SK-MEL-5 (cell line): ENCODE results near the gene SLC28A2. TPM values are rescaled to one million over a fixed set of nuclear protein-coding genes. Genes with fewer than 3 reads are reported as not detected.
"Not testable (repeated sequence)": the region's sequence is repeated elsewhere in the genome, so short reads cannot be mapped to it uniquely, and the experiment has no call there.

ENCODE experiments used
- DNase-seq: peaks from one replicate; pipeline ENCODE4 v3.0.0-alpha.2; 2016; ENCODE audit warnings: low read depth, low spot score
- in situ Hi-C: cut with HindIII; loops from 2 replicates; pipeline ENCODE4 v1.10.0; 2016; ENCODE audit warnings: low sequenced_read_pairs, high pct_unique_total_duplicates, low pct_unique_long_range_greater_than_20kb
- total RNA-seq: library from RNA; depleted of rRNA; stranded (reverse); fragments of >200 nt; shearing (Covaris generic); gene quantifications from 2 replicates; pipeline ENCODE4 v1.2.3, GENCODE V29; 2014

Gene SLC28A2
- total RNA-seq, 1 experiment from 2014 or later, result not detected

- in situ Hi-C loops, result no loop called here
Observed at GRCh38 chr15:45249125-45249780, 2.8 kb upstream of the SLC28A2 start.

GRCh38 chr15:45253330-45253729 is 1.3 kb downstream of the SLC28A2 start:
- in situ Hi-C loops, result no loop called here
- DNase-seq, result peak; percentile 11

More at GRCh38 chr15:45249125-45249780, 2.8 kb upstream of the SLC28A2 start:
- DNase-seq, result no peak

- DNase-seq, result no peak
- in situ Hi-C loops, result no loop called here
Observed at GRCh38 chr15:45254405-45254804, 2.4 kb downstream of the SLC28A2 start.

GRCh38 chr15:45254824-45255223 is 2.8 kb downstream of the SLC28A2 start:
- in situ Hi-C loops, DNase-seq: not testable (repeated sequence)

- no peak for DNase-seq
- in situ Hi-C loops, result no loop called here
Observed at GRCh38 chr15:45259796-45260195, 7.8 kb downstream of the SLC28A2 start.

- no peak for DNase-seq
- in situ Hi-C loops, result no loop called here
Observed at GRCh38 chr15:45262906-45263461, 10.9 kb downstream of the SLC28A2 start.

- in situ Hi-C loops, result no loop called here
- no peak for DNase-seq
Observed at GRCh38 chr15:45263854-45264253, 11.8 kb downstream of the SLC28A2 start.

GRCh38 chr15:45265506-45265905 is 13.5 kb downstream of the SLC28A2 start:
- in situ Hi-C loops, result no loop called here
- DNase-seq, result no peak

GRCh38 chr15:45268135-45268534 is 16.1 kb downstream of the SLC28A2 start:
- in situ Hi-C loops, result no loop called here
- peak; percentile 52 for DNase-seq

- in situ Hi-C loops, result no loop called here
- DNase-seq, result no peak
Observed at GRCh38 chr15:45274636-45275380, 22.8 kb downstream of the SLC28A2 start.

GRCh38 chr15:45276831-45277230 is 24.8 kb downstream of the SLC28A2 start:
- in situ Hi-C loops, result no loop called here
- peak; percentile 68 for DNase-seq

GRCh38 chr15:45279024-45279698 is 27.1 kb downstream of the SLC28A2 start:
- DNase-seq, result peak; percentile 98
- in situ Hi-C loops, result no loop called here

GRCh38 chr15:45285413-45285812 is 33.4 kb downstream of the SLC28A2 start:
- peak; percentile 43 for DNase-seq
- in situ Hi-C loops, result no loop called here

- in situ Hi-C loops, result no loop called here
- DNase-seq, result no peak
Observed at GRCh38 chr15:45287390-45287956, 35.4 kb downstream of the SLC28A2 start.

GRCh38 chr15:45288947-45289346 is 36.9 kb downstream of the SLC28A2 start:
- no peak for DNase-seq
- in situ Hi-C loops, result no loop called here

GRCh38 chr15:45291822-45292582 is 40.0 kb downstream of the SLC28A2 start:
- in situ Hi-C loops, result no loop called here
- DNase-seq, result no peak

GRCh38 chr15:45293326-45293725 is 41.3 kb downstream of the SLC28A2 start:
- in situ Hi-C loops, DNase-seq: not testable (repeated sequence)
